PC-3 (cell line): ENCODE results near the gene STATH. TPM values are rescaled to one million over a fixed set of nuclear protein-coding genes. Genes with fewer than 3 reads are reported as not detected.

ENCODE experiments used
- ATAC-seq: fragments of 200-7000 bp; cut with Tn5 transposase; 2 replicates; pipeline ENCODE4 v1.9.1; 2020; ENCODE audit warnings: mild to moderate bottlenecking, moderate library complexity
- BruUV-seq: library from RNA; stranded (reverse); fragments of 400-500 nt; replicated peaks from 2 replicates; lab custom pipeline; 2021; lab: Mats Ljungman, UMichigan
- CTCF ChIA-PET: fragments of 300-600 bp; sonication (Branson Sonifier 250); formaldehyde crosslinking; loops from one replicate; lab custom pipeline; 2022; ENCODE audit warnings: antibody characterized with exemption; lab: Charles Lee
- POLR2A ChIA-PET: fragments of 300-600 bp; sonication (Branson Sonifier 250); formaldehyde crosslinking; loops from one replicate; lab custom pipeline; 2022; ENCODE audit warnings: antibody characterized with exemption; ENCODE audit not compliant: unreplicated experiment; lab: Charles Lee
- DNase-seq: peaks from one replicate; pipeline ENCODE4 v3.0.0-alpha.2; 2015
- H2AFZ ChIP-seq: fragments of 300-600 bp; sonication (generic); 2 replicates; pipeline ENCODE4 v1.6.0; 2016; ENCODE audit warnings: antibody characterized with exemption, low read length
- H3F3A ChIP-seq: fragments of 300-600 bp; sonication (generic); one replicate; pipeline ENCODE4 v1.6.0; 2017; ENCODE audit warnings: antibody characterized with exemption, low read length, control low read depth, mild to moderate bottlenecking; ENCODE audit not compliant: unreplicated experiment
- H3K27ac ChIP-seq: fragments of 300-600 bp; sonication (generic); 2 replicates; pipeline ENCODE4 v1.5.1; 2016; ENCODE audit warnings: mild to moderate bottlenecking, low read length
- H3K27me3 ChIP-seq: fragments of 300-600 bp; sonication (generic); 2 replicates; pipeline ENCODE4 v1.6.1; 2016; ENCODE audit warnings: low read length, mixed read lengths
- H3K36me3 ChIP-seq: fragments of 300-600 bp; sonication (generic); 2 replicates; pipeline ENCODE4 v1.6.1; 2016; ENCODE audit warnings: low read depth, mixed run types, low read length, mixed read lengths
- H3K4me1 ChIP-seq: fragments of 300-600 bp; sonication (generic); 2 replicates; pipeline ENCODE4 v1.5.1; 2016; ENCODE audit warnings: low read length; ENCODE audit not compliant: insufficient read depth
- H3K4me2 ChIP-seq: fragments of 300-600 bp; sonication (generic); 2 replicates; pipeline ENCODE4 v1.6.0; 2016; ENCODE audit warnings: low read length
- H3K4me3 ChIP-seq: fragments of 300-600 bp; sonication (generic); 2 replicates; pipeline ENCODE4 v1.5.1; 2016; ENCODE audit warnings: mild to moderate bottlenecking, low read length, mixed read lengths
- H3K79me2 ChIP-seq: fragments of 300-600 bp; sonication (generic); 2 replicates; pipeline ENCODE4 v1.6.1; 2017; ENCODE audit warnings: low read length, mixed read lengths
- H3K9ac ChIP-seq: fragments of 300-600 bp; sonication (generic); 2 replicates; pipeline ENCODE4 v1.6.0; 2016; ENCODE audit warnings: mild to moderate bottlenecking, low read length
- H3K9me2 ChIP-seq: fragments of 300-600 bp; sonication (generic); replicated peaks from 2 replicates; pipeline ENCODE4 v1.6.1; 2016; ENCODE audit warnings: mixed run types, low read length, mixed read lengths
- H3K9me3 ChIP-seq: fragments of 300-600 bp; sonication (generic); 2 replicates; pipeline ENCODE4 v1.6.1; 2016; ENCODE audit warnings: low read length, mixed read lengths
- H4K20me1 ChIP-seq: fragments of 300-600 bp; sonication (generic); 2 replicates; pipeline ENCODE4 v1.6.1; 2016; ENCODE audit warnings: low read length, mixed read lengths
- EZH2 ChIP-seq: fragments of 300-600 bp; sonication (generic); IDR thresholded peaks from one replicate; pipeline ENCODE4 v1.6.1; 2017; ENCODE audit warnings: antibody characterized with exemption, mild to moderate bottlenecking, low read length; ENCODE audit not compliant: unreplicated experiment
- EZH2phosphoT487 ChIP-seq: fragments of 300-600 bp; sonication (generic); IDR thresholded peaks from 2 replicates; pipeline ENCODE4 v1.6.1; 2018; ENCODE audit warnings: mild to moderate bottlenecking, antibody characterized with exemption, low read length, borderline replicate concordance
- intact Hi-C: fragments of 100-400 bp; cut with micrococcal nuclease; formaldehyde crosslinking; loops from 2 replicates; pipeline ENCODE4 v1.9.0; 2023
- total RNA-seq: library from RNA; depleted of rRNA; stranded (reverse); fragments of >200 nt; gene quantifications from 2 replicates; pipeline ENCODE4 v1.2.3, GENCODE V29; 2014
- TF ChIP-seq, protein P1 (sequence below): fragments of 300-600 bp; sonication (generic); conservative IDR thresholded peaks from 2 replicates; pipeline ENCODE4 v1.5.1; 2017; ENCODE audit warnings: antibody characterized with exemption, low read depth, mild to moderate bottlenecking, low read length

Gene STATH
- total RNA-seq, 1 experiment from 2014 or later, result not detected

DNA sequence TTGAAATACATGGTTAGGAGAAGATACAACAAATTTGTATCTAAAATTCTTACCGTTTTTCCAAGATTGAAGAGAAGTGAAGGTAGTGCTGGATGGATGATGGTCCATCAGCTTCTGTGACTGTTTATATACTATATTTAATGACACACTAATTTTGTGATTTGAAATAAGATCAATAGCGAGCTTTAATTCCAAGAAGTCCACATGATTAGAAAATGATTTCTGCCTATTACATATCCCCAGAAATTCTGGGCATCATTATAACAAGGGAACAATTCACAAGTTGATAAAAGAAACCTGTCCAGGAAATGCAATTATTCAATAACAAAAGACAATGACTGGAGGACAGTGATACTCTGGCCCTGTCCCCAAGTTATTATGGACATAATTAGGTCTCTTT is 30.1 kb upstream of the STATH start, which contains the start of gene CSN2:
Gene CSN2 (minus strand): TSS at position 101 of the 400 bp plus-strand sequence. CDS start 4,733 bp downstream, outside the sequence.
- no TSS peak for BruUV-seq
- no peaks in the 10 kb centered on the region for H3K9me3 ChIP-seq
- no peaks in the 10 kb centered on the region for H4K20me1 ChIP-seq
- no peaks in the 10 kb centered on the region for H3K36me3 ChIP-seq
- no peaks in the 10 kb centered on the region for H3K4me1 ChIP-seq
- H3K27ac ChIP-seq, result no peak within 1 kb of the TSS
- no peak within 1 kb of the TSS for H3K4me3 ChIP-seq
- H3K79me2 ChIP-seq, result no peaks in the 10 kb centered on the region
- no peak for ATAC-seq
- H3K4me2 ChIP-seq, result no peak within 1 kb of the TSS
- no peak for DNase-seq
- ChIA-PET POLR2A (no interaction called here), CTCF (no interaction called here)
- H3F3A ChIP-seq, result no peaks in the 10 kb centered on the region
- H3K27me3 ChIP-seq, result peaks cover 4% of the 10 kb centered on the region; the same call in 1 of the 2 replicates
- no peak within 1 kb of the TSS for H3K9ac ChIP-seq
- intact Hi-C loops, result no loop called here
- no peak within 1 kb of the TSS for H2AFZ ChIP-seq
- TF ChIP-seq, protein P1, sequence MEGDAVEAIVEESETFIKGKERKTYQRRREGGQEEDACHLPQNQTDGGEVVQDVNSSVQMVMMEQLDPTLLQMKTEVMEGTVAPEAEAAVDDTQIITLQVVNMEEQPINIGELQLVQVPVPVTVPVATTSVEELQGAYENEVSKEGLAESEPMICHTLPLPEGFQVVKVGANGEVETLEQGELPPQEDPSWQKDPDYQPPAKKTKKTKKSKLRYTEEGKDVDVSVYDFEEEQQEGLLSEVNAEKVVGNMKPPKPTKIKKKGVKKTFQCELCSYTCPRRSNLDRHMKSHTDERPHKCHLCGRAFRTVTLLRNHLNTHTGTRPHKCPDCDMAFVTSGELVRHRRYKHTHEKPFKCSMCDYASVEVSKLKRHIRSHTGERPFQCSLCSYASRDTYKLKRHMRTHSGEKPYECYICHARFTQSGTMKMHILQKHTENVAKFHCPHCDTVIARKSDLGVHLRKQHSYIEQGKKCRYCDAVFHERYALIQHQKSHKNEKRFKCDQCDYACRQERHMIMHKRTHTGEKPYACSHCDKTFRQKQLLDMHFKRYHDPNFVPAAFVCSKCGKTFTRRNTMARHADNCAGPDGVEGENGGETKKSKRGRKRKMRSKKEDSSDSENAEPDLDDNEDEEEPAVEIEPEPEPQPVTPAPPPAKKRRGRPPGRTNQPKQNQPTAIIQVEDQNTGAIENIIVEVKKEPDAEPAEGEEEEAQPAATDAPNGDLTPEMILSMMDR, result no peak
- H3K9me2 ChIP-seq, result no peaks in the 10 kb centered on the region

DNA sequence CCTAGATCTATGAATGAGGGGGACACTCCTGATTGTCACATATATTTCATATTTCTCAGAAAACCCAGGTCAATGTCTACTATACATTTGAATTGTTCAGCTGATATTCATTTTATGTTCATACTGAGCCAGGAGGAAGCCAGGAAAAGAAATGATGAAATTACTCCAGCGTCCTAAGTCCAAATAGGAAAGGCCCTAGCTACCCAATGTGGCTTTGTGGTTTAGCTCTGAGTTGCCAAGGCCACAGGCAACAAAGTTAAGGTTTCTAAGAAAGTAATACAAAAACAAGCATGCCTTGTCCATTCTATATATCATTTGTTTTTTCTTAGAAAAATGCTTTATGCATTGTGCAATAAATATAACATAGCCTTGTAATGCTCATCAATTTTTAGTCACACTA is 25.7 kb upstream of the STATH start:
- no peak overlapping the region for H3K27ac ChIP-seq
- H3K36me3 ChIP-seq, result no peaks in the 10 kb centered on the region
- H4K20me1 ChIP-seq, result no peaks in the 10 kb centered on the region
- intact Hi-C loops, result no loop called here
- H3K9ac ChIP-seq, result no peak overlapping the region
- ChIA-PET POLR2A (no interaction called here), CTCF (no interaction called here)
- no peaks in the 10 kb centered on the region for H3F3A ChIP-seq
- no peak overlapping the region for H3K4me2 ChIP-seq
- H2AFZ ChIP-seq, result no peak overlapping the region
- ATAC-seq, result no peak
- H3K27me3 ChIP-seq, result peaks cover 30% of the 10 kb centered on the region
- H3K4me3 ChIP-seq, result no peak overlapping the region
- DNase-seq, result no peak
- no peak for TF ChIP-seq EZH2
- TF ChIP-seq, protein P1, result no peak
- TF ChIP-seq EZH2phosphoT487, result no peak
- no peaks in the 10 kb centered on the region for H3K79me2 ChIP-seq
- H3K9me3 ChIP-seq, result no peaks in the 10 kb centered on the region
- no peaks in the 10 kb centered on the region for H3K9me2 ChIP-seq
- H3K4me1 ChIP-seq, result no peaks in the 10 kb centered on the region
- BruUV-seq, result no TSS peak

DNA sequence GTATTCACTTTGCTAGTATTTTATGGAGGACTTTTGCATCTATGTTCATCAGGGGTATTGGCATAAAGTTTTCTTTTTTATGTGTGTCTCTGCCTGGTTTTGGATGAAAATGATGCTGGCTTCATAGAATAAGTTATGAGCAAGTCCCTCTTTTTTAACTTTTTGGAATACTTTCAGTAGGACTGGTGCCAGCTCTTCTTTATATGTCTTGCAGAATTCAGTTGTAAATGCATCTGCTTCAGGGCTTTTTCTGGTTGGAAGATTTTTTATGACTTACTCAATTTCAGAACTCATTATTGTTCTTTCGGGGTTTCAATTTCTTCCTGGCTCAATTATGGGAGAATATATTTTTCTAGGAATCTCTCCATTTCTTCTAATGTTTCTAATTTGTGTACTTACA is 21.1 kb upstream of the STATH start:
- Histone ChIP-seq H3K27ac (no peak overlapping the region), H3K27me3 (peaks cover 49% of the 10 kb centered on the region), H3K4me3 (no peak overlapping the region), H3K9ac (no peak overlapping the region), H2AFZ (no peak overlapping the region), H3K4me1 (no peaks in the 10 kb centered on the region), H3K9me3 (no peaks in the 10 kb centered on the region), H3K36me3 (no peaks in the 10 kb centered on the region), H3K4me2 (no peak overlapping the region), H3K9me2 (no peaks in the 10 kb centered on the region), H4K20me1 (no peaks in the 10 kb centered on the region), H3F3A (no peaks in the 10 kb centered on the region), H3K79me2 (no peaks in the 10 kb centered on the region)
- intact Hi-C loops, result no loop called here
- ATAC-seq, result no peak
- POLR2A ChIA-PET, result no interaction called here
- BruUV-seq, result no TSS peak
- no peak for DNase-seq
- CTCF ChIA-PET, result no interaction called here
- TF ChIP-seq, protein P1, result no peak
- TF ChIP-seq EZH2 (no peak), EZH2phosphoT487 (no peak)
